DOHH2 (cell line): Measurements from ENCODE around the gene RARB.

Source experiments
- EZH2phosphoT487 ChIP-seq: fragments of 200-600 bp; sonication (generic); IDR thresholded peaks from 2 replicates; pipeline ENCODE4 v1.6.1; 2017; ENCODE audit warnings: borderline replicate concordance, mild to moderate bottlenecking, antibody characterized with exemption, low read length, moderate library complexity, mixed read lengths
- TF ChIP-seq, protein P1 (sequence below): fragments of 200-600 bp; sonication (generic); IDR thresholded peaks from one replicate; pipeline ENCODE4 v1.5.1; 2014; ENCODE audit warnings: antibody characterized with exemption, mild to moderate bottlenecking, low read depth, low read length; ENCODE audit not compliant: poor library complexity, severe bottlenecking

GRCh38 chr3:25426408-25426807, 1.7 kb upstream of the RARB start:
- TF ChIP-seq, protein P1, sequence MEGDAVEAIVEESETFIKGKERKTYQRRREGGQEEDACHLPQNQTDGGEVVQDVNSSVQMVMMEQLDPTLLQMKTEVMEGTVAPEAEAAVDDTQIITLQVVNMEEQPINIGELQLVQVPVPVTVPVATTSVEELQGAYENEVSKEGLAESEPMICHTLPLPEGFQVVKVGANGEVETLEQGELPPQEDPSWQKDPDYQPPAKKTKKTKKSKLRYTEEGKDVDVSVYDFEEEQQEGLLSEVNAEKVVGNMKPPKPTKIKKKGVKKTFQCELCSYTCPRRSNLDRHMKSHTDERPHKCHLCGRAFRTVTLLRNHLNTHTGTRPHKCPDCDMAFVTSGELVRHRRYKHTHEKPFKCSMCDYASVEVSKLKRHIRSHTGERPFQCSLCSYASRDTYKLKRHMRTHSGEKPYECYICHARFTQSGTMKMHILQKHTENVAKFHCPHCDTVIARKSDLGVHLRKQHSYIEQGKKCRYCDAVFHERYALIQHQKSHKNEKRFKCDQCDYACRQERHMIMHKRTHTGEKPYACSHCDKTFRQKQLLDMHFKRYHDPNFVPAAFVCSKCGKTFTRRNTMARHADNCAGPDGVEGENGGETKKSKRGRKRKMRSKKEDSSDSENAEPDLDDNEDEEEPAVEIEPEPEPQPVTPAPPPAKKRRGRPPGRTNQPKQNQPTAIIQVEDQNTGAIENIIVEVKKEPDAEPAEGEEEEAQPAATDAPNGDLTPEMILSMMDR: no peak
- TF ChIP-seq EZH2phosphoT487: no peak
